GM19035 (cell line): Measurements from ENCODE around the gene DTNBP1.

Experiments used
- ATAC-seq: cut with Tn5 transposase; IDR thresholded peaks from one replicate; pipeline ENCODE4 v1.9.1; 2021; ENCODE audit not compliant: unreplicated experiment

DTNBP1 gene

DNA sequence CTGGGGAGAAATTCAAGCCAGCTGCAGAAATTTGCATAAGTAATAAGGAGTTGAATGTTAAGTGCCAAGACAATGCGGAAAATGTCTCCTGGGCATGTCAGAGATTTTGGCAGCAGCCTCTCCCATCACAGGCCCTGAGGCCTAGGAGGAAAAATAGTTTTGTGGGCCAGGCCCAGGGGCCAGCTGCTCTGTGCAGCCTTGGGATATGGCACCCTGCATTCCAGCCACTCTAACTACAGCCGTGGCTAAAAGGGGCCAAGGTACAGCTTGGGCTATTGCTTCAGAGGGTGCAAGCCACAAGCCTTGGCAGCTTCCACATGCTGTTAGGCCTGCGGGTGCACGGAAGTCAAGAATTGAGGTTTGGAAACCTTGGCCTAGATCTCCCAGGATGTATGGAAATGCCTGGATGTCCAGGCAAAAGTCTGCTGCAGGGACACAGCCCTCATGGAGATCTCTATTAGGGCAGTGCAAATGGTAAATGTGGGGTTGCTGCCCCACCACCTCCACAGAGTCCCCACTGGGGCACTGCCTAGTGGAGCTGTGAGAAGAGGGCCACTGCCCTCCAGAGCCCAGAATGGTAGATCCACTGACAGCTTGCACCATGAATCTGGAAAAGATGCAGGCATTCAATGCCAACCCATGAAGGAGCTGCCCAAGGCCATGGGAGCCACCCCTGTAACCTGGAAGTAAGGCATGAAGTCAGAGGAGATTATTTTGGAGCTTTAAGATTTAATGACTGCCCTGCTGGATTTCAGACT, 126.5 kb downstream of the DTNBP1 start:
- no peak for ATAC-seq

DNA sequence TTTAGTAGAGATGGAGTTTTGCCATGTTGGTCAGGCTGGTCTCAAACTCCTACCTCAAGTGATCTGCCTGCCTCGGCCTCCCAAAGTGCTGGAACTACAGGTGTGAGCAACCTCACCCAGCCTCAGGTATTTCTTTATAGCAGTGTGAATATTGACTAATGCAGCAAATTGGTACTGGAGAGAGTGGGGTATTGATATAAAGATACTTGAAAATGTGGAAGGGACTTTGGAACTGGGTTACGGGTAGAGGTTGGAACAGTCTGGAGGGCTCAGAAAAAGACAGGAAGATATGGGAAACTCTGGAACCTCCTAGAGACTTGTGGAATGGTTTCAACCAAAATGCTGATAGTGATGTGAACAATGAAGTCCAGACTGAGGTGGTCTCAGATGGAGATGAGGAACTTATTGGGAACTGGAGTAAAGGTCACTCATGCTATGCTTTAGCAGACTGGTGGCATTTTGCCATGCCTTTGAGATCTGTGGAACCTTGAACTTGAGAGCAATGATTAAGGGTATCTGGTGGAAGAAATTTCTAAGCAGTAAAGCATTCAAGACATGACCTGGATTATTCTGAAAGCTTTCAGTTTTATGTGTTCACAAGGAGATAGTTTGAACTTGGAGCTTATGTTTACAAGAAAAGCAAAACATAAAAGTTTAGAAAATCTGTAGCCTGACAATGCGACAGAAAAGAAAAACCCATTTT, 127.2 kb downstream of the DTNBP1 start:
- no peak for ATAC-seq

DNA sequence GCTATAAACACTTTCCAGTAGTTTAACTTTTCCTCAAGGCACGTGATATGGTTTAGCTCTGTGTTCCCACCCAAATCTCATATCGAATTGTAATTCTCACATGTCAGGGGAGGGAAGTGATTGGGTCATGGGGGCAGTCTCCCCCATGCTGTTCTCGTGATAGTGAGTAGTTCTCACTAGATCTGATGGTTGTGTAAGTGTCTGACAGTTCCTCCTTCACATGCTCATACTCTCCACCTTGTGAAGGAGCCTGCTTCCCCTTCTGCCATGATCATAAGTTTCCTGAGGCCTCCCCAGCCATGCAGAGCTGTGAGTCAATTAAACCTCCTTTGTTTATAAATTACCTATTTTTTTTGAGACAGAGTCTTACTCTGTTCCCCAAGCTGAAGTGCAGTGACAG, 127.9 kb downstream of the DTNBP1 start:
- ATAC-seq, result no peak

DNA sequence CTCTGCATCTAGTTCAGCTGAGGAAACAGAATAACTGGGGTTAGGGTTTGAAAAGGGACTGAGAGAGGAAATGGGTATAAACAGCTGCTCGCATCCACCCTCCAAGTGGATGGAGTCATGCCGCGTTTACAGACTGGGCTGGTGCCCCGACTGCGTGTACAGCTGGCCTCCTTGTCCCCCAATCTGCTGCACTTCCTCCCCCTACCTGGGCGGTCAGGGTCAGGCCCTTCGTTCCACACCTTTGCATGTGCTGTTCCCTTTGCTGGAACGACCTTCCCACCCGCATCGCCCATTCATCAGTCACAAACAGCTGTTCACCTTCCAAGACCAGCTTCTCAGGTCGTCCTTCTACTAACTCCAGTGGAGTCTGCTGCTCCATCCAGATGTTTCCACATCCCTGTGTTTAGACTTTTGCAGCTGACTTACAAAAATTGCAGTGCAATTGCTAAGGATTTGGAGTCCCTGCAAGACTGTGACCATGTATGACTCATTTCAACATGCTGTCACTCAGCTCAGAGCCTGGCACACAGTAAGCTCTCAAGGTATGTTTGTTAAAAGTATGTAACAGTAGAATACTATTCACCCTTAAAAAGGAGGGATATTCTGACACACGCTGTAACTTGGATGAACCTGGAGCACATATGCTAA, 129.3 kb downstream of the DTNBP1 start:
- no peak for ATAC-seq

DNA sequence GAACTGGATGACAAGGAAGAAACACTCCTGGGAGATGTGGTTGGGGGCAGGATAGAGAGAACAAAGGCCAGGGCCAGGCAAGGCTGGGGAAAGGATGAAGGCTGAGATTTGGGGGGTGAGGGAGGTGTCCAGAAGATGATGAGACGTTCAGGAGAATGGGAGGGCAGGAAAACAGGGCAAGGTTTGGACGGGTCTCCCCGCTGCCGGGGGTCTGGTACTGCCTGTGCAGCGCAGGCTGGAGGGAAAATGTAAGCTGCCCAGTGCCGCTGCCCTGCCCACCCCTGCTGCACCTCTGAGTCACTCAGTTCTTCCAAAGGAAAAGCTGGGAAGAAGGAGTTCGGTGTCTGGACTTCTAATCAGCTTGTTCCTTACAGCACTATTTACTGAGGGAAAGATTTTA, 130.9 kb downstream of the DTNBP1 start:
- no peak for ATAC-seq

DNA sequence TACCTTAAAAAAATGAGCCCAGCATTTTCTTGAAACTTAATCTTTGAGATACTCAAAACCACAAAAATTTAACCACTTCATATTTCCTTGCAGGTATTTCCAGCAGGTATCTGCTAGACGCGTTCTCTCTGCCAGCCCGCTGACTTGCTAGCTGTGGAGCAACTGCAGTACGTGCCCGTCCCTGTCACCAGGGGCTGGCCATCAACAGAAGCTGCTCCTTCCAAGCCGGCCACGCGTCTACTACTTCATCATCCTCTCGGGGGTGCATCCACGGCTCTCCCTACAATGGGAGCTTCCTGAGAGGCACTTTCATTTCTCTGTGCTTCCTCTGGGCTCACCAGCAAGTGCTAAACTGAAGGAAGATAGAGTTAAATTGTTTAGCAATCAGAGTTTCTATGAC, 132.4 kb downstream of the DTNBP1 start:
- no peak for ATAC-seq

DNA sequence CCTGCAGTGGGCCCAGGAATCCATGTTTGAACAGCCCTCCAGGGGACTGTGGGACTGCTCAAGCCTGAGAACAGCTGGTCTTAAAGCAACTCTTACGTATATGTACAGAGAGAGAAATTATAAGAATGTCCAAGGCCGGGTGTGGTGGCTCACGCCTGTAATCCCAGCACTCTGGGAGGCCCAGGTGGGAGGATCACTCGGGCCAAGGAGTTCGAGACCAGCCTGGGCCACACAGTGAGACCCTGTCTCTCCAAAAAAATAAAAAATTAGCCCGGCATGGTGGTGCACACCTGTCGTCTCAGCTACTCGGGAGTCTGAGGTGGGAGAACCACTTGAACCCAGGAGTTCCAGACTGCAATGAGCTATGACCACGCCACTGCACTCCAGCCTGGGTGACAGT, 134.0 kb downstream of the DTNBP1 start:
- ATAC-seq, result no peak

DNA sequence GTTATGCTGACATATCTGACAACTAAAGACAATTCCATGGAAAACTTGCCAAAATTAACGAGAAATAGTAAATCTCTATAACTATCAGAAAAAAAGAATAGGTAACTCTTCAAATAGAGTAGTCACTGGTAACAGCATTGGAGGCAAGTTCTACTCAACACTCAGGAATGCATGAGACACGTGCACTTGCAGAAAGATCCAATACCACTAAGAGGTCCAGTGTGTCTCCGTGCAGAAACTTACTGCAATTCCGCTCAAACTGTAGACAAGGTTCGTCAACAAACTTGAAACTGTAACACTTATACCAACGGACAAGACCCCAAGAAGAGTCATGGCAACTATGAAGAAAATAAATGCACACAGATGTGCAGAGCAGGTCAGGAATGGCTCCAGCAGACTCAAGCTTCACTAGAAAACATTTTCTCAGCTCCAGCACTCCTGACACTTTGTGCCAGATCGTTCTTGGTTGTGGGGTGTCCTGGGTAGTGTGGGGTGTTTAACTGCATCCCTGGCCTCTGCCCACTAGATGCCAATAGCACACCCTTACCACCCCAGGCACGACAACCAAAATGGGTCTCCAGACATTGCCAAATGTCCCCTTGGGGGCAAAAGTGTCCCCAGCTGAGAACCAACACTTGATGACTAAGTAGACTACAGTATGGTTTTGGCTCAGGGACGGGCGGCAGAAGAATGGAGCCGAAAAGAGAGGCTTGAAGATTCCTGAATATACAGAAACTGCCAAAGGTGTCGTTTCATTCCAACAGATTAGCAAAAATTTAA, 134.8 kb downstream of the DTNBP1 start:
- ATAC-seq, result no peak

DNA sequence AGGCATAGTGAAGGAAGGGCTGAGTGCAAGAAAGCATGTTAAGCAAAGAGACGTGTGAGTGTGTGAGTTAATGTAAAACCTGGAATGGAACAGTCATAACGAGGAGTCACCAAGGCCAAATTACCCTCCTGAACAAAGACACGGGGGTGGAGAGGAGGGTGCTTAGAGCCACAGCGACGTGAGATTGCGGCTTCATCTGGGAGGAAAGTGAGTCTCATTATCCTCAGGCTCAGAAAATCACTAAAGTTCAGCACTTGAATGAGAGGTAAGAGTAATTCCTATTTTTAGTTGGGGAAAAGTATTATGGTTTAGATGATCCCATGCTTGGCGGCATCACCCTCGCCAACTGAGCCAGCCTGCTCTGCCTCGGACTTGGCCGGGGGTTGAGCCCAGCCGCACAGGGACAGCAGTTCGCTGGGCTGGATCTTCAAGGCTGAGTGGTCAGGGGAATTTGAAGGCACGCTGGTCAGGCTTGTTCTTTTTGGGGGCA, 136.6 kb downstream of the DTNBP1 start:
- ATAC-seq, result no peak

DNA sequence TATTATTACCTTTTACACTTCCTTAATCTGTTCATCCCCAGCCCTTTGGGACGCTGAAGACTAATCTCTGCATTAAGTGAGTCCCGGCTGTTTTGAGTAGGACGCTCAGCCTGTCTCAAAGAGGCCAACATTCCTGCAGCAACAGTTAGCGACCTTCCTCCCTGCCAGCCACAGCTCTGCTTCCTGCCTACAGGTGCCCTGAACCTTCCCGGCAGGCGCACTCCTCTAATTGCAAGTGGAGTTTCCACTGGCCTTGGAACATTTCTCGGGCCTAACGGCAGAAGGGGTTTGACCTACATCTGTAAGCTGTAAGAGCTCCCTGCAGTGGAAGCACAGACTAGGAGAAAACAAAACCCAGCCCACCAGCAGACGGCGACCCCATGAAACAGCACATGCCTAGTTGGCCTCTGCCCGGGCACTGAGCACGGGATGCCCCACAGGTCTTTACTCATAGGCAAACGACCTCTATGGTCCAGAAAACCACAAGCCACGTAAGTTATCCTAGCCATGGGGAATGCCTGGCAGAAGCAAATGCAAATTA, 137.9 kb downstream of the DTNBP1 start:
- ATAC-seq, result no peak

DNA sequence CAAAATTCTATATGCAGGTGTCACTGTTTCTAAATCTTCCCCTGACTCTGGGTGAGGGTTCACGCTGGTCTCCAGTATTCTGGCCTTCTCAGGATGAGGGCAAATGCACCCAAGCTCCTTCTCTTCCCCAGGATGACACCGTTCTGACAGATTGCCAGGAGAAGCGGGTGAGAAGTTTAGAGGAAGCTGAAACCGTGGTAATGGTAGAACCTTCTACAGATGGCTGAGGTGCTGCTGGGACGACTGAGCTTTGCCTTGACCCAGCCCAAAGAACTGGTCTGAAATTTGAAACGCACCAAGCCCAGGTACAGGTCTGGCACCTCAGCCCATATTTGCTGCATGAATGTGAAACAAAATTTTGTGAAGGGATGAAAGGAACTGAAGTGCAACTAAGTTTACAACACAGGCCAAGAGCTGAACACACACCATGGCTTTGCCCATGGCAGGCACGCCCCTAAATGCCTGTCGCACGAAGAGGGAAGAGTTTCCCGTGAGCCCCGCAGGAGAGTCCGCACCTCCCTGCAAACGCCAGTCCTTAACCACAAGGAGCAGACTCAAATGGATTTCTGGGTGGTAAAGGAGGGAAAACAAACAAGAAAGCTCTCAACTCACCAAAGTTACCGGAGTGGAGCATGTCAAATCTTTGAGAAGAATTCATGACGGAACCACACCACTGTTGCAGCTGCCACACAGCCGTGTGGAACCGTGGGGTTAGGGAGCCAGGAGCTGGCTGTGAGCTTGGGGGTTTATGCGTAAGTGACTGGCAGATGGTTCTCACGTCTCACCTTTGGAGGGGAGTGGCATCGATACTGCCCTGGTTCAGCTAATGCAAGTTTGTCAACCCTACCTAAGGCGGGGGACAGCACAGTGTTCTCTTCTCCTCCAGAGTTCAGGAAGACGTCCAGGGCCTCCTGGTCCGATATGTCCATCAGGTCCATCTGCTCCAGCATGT, 138.9 kb downstream of the DTNBP1 start:
- no peak for ATAC-seq

DNA sequence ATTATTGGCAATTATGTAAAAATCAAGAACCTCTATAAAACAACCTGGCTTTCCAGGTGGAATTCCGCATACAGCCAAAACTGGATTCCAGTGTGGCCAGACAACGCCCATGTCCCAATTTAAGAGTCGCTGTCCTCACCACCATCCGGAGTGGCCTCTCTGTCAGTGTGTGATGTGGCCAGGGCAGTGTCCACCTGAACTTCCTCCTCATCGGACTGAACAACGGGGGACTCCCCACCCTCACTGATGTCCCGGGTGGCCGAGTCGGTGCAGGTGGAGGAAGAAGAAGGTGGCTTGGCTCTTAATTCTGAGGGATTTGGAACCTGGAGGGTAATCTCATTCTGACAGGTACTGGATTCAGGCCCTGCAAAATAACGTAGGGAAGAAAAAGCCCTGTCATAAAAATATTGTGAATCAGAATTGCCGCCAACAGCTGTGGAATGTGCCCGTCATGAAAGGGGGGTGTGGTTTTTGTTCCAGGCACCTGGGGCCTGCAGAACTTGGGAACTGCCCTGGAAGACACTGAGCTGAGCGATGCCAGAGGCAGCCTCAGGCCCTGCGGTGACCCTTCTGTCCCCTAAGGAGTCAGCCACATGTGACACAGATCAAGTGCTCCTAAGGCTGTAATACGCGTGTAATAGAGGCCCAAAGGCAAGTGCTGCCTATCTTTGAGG, 139.8 kb downstream of the DTNBP1 start:
- ATAC-seq, result no peak

DNA sequence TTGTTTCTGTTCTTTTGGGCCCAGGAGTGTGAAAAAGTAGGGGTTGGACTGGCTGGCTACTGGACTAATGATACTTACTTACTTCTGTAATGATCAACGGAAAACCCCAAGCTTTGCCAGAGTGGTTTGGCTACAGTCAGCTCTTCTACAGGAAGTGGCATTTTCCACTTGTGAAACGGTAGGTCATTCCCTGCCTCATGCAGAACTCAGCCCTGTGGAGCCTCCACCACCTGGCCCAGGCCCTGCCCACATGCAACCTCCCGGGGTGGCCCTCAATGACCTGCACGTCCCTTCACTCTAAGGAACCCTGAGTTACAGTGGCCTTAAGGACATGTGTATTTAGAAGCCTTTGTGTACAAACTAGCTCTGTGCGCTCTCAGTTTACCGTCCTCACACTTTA, 140.4 kb downstream of the DTNBP1 start:
- ATAC-seq, result no peak

DNA sequence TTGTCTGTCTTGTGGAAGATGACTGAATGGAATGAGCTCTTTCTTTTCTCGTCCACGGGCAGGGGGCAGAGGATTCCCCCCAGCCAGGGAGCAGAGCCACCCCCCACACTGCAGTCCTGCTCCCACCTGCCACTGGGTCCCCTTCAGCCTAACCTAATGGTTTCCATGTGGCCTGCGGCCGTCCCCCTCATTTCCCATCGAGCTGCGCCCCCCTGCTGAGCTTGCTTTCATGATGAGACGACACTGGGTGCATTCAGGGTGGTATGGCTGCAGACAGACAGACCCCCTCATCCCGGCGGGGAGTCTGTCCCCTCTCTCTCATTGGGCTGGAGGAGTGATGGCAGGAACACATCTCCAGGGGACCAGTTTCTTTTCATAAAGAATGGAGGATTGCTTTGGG, 140.8 kb downstream of the DTNBP1 start:
- ATAC-seq, result no peak

DNA sequence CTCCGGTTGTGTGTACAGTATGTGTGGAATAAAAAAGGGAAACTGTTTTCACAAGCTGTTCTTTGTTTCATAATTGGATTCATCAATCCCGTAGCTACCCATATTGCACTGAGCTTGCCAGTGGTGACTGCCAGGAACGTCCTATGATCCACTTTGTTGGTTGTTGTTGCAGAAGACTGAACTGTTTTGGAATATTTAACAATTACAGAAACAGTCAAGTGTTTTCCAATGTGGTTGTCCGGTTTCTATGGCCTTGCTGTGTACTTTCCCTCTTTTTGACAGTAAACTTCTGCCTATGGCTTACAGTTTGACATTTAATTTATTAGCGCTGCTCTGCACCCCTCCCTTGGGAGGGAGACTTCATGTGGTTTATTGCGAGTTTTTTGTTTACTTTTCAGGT, 141.2 kb downstream of the DTNBP1 start:
- no peak for ATAC-seq

DNA sequence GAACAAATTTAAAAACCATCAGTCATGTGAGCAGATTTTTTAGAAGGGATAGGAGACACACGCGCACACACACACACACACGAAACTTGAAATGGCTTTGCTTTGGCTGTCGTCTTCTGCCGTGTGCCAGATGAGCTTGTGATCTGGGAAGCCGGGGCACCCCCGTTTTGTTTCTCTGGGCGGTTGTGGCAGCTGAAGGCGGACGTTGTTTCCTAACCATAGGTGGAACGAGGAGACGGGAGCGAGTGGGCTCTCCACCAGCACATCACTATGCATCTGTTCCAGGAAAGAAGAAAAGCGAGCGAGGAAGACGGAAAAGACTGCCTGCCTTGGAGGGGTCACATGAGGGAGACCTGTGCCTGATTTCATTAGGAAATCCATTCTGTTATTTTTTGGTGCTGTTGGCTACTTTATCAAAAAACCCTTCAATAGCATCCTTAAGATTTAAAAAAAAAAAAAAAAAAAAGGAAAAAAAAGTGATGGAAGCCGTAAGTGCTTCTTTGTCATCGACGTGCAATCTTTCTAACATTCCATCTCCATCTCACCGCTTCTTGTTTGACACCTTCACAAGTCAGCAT, 142.1 kb downstream of the DTNBP1 start:
- ATAC-seq, result no peak

DNA sequence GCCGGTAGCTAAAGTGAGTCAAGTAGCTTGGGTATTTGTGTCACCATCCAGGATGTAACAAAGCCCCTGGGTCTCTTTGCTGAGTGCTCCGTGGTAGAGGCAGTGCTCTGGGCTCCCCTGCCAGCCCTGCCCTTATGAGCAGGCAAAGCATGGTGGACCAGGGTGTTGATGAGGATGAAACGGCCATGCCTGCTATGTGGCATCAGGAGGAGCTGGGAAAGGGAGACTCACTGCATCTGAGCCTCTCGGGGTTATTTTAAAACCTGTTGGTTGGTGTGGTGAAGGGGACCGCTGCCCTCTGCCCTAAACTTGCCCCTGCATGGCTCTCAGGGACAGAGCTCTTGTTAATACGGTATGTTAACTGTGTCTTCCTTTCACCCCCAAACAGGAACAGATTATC, 143.1 kb downstream of the DTNBP1 start:
- ATAC-seq, result no peak

DNA sequence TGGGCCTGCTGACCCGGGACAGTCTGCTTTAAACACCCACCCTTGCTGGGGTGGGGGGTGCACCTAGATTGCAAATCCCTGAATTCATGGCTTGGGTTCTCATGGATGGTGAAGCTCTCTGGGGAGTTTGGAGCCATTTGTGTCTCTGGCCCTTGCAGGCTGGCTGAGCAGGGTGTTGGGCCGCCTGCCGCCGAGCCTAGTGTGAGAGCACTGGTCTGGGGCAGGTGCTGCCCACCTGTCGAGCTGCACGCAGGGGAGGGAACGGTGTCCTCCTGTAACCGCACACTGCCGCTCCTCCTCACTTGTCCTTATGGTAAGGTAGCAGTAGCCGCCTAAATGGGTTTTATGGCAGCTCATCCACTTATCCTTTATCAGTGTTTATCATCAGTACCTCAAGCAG, 143.9 kb downstream of the DTNBP1 start:
- ATAC-seq, result no peak

DNA sequence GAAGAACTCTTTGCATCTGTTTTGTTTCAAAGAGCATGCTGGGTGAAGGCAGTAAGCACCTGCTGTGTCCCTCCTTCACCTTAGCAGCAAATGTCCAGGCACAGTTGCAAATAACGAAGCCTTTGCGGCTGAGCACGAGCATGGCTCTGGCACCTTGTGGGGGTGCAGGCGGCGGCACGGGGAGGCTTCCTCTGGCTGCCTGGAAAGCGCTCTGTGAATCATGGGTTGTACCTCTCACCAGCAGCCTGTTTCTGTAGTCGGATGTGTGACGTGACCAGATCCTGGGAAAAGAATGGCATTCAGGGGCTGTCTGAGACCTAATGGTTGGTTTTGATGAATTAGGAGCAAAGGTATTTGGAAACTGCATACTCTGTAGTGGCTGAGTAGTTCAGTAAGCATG, 144.8 kb downstream of the DTNBP1 start:
- ATAC-seq, result no peak
